GM21717 (cell line): ENCODE measurements around the gene CDCA4.

ENCODE experiments used
- ATAC-seq: cut with Tn5 transposase; IDR thresholded peaks from one replicate; pipeline ENCODE4 v1.9.1; 2021; ENCODE audit warnings: mild to moderate bottlenecking, moderate library complexity; ENCODE audit not compliant: unreplicated experiment

The CDCA4 gene

DNA sequence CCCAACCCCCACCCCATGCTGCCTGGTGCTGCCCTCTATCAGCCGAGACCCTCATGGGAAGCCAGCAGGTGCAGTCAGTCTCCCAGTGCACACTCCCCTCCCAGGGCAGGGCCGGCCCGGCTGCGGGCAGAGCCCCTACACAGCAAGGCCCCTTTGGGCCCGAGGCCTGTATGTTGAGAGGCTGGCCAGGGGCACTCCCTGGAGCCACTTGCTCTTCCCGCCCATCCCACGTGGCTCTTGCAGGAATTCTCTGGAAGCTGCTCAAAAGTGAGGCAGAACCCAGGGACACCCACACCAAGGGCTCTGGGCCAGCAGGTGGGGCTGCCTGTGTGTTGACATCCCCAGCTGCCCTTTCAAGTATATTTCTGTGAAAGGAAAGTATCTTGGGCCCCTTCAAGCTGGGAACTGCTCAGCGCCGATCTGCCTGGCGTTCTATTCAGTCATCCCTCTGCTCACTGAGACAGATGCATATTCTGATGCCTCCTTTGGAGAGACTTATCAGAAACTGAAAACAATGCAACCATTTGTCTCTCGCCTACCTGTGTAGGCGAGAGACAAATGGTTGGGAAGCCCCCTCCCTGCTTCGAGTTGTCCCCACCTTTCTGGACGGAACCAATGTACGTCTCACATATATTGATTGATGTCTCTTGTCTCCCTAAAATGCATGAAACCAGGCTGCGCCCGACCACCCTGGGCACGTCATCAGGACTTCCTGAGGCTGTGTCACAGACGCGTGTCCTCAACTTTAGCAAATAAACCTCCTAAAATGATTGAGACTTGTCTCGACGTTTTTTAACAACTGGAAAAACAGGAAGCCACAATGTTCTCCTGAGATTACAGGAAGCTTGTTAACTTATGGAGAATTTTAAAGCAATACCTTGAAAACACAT, 38.4 kb upstream of the CDCA4 start:
- no peak for ATAC-seq

DNA sequence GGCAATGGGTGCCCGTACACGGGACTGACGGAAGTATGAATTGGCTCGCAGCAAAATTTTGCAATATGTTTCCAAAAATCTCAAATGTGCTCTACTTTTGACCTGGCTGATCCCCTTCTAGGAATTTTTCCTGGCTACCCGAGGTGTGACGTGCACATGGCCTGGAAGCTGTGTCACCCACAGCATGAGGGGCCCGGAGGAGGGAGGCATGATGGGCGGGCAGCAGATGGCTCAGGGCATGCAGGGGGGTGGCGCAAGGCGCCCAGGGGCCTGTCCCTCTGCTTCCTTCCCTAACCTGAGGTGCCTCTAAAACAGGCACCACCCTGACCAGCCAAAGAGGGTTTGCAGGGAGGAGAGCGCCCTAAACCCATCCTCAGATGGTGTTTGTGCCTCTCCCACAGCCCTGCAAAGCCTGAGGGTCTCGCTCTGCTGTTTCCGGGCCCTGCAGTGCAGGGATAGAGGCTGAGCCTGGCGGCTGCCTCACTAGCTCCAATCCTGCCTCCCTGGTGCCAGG, 37.7 kb upstream of the CDCA4 start:
- ATAC-seq = no peak

DNA sequence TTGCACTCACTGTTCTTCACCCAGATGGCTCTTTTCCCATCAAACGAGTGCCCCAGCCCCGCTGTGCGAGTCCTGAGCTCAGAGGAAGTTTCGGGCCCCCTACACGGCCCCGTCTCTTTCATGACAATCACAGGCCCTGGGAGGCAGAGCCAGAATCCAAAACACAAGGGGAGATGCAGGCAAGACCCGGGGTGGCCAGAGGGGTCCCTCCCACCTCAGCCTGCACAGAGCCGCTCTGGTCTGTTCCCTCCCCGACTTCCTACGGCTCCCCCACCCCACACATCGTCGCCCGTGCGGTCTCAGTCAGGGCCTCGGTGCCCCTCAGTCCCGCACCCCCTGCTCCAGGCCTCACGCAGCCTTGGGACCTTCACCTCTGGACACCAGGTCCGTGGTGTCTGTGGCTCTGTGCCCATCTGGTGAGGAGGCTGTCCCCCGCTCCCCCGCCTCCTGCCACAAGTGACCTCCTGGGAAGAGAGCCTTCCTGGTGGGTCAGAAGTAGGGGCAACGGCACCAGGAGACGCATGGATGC, 35.5 kb upstream of the CDCA4 start:
- ATAC-seq = no peak

DNA sequence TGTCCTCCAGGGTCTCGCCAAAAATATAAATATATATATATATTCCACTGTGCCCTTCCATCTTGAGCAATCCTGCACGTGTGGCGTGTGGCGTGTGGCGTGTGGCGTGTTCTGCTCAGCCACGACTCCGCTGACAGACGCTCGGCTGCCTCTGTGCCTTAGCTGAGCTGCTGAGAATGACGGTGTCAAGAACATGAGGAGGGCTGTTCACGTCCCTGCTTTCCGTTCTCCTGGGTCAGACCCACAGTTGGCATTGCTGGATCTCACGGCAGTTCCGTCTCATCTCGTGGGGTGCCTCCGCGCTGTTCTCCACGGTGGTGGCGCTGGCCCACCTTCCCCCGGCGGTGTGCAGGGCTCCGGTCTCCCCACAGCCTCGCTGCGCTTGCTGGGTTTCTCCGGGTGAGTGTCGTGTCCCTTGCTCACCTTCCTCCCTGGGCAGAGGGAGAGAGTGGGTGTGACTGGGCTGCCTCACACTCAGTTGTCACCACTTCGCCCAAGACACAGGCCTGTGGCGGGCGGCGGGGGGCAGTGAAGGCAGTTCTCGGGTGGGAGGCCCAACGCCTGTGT, 34.9 kb upstream of the CDCA4 start:
- ATAC-seq = no peak

DNA sequence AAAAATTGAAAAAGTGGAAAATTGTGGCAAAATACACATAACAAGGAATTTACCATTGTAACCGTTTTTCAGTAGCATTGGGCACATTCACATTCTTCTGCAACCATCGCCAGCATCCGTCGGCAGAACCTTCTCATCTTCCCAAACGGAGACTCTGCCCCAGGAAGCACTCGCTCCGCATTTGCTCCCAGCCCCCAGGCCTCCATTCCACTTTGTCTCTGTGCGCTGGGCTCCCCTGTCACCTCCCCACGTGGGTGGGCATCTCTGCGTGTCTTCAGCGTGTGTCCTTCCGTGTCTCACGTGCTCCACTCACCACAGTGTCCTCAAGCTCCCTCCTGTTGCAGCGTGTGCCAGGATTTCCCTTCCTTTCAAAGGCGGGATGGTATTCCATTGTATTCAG, 34.5 kb upstream of the CDCA4 start:
- no peak for ATAC-seq

DNA sequence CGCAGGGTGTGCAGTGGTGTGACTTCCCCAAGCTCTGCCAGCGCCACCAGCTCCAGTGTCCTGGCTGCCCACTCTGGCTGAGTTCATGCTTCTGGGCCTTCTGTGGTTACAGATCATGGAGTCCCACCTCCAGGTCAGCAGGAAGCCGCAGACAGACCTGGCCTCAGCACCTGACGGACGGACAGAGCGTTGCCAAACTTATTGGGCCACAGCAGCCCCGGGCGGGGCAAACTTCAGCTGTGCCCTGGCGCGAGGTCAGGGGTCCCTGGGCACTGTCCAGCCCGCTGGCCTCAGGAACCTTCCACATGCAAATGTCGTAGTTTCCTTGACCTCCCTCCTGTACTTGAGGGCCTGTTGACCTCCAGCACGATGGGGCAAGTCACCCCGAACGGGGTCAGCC, 33.1 kb upstream of the CDCA4 start:
- ATAC-seq = no peak

DNA sequence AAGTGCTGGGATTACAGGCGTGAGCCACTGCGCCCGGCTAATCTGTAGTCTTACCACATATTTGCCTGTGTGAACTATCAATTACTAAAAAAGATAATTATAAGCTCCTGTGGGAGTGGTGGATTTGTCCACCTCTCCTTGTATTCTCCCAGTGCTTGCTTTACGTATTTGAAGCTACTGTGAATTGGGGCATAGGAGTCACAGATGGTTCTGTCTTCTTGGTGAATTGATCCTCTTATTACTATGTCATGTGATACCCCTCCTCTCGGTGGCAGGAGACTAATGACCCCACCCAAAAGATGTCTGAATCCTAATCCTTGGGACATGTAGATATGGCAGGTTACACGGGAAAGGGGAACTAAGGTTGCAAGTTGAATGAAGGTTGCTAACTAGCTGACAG, 32.5 kb upstream of the CDCA4 start:
- no peak for ATAC-seq

DNA sequence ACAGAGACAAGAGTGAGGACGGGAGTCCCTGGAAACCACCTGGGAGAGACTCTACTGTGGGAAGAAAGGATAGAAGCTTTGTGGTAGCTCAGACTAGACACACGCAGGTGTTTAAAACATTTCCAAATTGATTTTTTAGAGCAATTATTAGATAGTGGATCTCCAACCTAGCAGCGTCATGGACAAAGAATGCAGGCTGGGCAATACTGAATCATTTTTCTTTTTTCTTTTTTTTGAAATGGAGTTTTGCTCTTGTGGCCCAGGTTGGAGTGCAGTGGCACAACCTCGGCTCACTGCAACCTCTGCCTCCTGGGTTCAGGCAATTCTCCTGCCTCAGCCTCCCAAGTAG, 31.2 kb upstream of the CDCA4 start:
- no peak for ATAC-seq

DNA sequence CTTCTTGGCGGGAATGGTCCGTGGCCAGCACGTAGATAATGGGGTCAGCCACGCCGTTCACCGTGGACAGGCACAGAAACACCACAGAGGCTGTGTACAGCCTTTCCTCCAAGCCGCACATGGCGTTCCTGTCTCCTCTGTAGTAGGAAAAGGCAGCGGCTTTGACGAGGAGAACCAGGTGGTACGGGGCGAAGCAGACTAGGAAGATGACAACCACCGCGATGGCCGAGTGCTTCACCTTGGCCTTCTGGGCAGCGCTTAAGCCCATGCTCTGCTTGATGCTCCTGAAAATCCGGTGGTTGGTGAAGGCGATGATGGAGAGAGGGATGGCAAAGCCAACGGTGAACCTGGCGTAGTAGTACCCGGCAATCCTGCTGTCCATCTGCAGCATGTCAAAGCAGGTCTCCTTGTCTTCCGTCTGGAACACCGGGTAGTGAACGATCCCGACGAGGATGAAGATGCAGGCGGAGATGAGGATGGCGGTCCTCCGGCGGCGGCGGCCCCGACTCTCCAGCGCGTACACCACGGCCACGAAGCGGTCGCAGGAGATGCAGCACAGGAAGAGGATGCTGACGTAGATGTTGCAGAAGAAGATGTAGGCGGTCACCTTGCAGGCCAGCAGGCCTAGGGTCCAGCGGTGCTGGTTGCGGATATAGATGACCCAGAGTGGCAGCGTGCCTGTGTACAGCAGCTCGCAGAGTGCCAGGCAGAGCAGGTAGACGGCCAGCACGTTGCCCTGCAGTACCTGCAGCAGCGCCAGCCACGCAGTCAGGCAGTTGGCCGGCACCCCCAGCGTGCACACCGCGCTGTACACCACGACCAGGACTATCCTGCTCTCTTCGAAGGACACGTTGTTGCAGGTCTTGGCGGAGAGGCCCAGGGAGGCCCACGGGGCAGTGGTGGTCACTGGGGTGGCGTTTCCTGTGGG, 30.6 kb upstream of the CDCA4 start:
- no peak for ATAC-seq

DNA sequence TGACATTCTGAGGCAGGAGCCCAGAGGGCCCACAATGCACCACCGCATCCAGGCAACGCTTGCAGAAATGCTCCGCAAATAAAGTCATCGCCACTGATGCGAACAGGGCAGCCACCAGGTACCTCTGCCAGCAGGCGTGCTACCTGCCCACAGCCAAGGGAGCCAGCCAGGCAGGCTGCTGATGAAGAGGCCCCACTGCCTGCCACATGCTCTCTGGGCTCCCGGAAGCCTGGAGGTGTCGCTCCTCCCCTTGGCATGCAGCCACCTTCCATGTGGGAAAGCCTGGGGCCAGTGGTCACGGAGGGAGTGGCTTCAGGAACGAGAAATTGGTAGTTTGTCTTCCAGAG, 29.6 kb upstream of the CDCA4 start:
- ATAC-seq = no peak

DNA sequence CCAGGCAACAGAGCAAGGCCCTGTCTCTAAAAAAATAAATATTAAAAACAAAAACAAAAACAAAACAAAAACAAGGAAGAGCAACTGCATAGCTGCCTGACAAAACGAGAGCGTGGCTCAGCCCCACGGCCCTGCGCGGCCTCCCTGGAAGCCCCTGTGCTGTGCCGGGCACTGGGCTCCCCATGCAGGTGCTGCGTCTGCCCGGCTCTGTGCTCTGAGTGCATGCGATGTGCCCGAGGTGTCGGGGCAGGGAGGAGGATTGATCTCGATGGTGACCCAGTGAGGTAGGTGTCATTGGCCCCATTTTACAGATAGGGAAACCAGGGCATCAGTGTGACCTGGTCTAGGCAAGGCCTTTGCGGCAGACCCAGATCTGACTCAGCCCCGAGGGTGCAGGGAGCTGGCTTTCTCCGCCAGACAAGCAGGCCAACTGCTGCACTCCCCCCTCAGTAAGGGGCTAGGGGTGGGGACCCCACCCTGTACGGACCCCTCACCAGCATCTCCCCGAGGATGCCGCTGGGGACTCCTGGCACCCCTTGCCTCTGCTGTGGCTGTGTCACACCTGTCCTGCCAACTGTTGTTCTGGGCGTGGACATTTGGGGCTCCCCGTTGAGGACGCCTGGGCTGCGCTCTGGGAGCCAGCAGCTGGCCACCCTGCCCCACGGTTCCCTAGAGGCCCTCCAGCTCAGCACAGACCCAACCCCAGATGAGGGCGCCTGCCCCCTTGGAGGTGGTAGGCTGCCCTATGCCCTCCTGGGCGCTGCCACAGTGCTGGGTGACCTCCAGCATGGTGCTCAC, 29.1 kb upstream of the CDCA4 start:
- ATAC-seq = no peak

DNA sequence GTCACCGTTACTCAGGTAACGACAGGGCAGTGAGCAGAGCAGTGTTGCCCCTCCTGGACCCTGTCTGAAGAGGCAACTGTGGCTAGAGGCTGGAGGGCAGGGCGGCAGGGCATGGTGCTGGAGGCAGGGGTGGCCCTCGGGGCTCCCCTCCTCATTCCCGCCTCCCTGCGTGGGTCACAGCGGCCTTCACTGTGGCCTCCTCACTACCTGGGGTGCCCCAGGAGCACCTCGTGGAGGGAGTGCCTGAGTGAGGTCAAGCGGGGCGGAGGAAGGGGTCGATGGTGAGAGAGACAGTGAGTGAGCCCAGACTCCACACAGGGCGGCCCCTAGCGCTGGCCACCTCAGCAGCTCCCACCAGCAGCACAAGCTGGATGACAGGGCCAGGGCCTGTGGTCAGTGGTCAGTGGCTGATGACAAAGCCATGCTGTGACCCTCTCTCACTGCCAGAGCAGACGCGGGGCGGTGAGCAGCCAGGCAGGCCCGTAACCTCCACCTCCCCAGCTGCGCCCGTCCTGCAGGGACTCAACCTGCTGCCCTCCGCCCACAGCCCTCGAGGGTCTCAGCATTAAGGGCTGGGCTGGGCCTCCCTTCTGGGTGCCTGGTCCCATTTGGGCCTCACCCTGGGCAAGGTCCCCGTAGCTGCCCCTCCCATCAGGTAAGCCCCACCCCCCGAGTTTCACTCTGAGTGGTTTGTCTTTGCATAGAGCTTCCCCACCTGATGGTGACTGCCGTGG, 26.6 kb upstream of the CDCA4 start:
- ATAC-seq = no peak

DNA sequence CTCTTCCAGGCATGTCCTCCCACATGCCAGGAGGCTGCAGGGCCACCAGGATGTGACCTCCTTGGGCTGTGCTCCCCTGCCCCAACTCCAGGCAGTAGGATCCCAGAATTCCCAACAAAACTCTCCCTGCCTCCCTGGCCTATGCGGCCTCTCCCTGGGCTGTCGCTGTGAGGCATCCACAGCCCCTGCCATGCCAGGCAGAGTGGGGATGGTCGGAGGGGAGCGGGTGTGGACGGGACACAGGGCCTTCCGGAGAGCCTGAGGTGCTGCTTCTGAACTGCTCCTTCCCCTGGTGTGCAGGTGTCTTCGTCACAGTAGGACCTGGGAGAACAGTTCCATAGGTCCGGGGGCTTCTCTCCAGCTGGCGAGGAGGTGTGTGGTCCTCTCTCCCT, 26.0 kb upstream of the CDCA4 start:
- ATAC-seq = no peak

DNA sequence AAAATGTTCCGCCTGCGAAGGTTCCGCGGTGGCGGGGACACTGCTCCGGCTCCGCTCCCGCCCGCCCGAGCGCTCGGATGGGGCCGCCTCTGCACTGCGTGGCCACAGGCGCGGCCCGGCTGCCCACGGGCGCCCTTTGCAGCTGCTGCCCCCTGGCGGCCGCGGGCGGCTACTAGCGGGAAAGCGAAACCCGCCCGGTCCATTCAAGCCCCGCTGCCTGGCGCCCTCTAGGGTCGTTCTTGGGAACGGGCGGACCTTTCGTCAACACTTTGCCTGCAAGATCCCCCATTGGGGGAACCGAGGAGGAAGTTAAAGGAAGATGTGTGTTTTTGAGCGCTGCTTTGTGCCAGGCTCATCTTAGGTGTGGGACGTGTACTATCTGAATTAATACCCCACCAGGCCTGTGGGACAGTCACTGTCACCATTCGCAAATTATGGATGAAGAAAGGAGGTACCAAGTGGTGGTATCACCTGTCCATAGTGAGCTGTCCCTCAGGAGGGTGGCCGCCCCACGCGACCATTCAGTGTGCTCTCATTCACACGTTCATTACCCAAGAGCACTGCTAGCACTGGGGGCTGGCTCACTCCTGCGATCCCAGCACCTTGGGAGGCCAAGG, 24.9 kb upstream of the CDCA4 start:
- peak; percentile 55 for ATAC-seq

DNA sequence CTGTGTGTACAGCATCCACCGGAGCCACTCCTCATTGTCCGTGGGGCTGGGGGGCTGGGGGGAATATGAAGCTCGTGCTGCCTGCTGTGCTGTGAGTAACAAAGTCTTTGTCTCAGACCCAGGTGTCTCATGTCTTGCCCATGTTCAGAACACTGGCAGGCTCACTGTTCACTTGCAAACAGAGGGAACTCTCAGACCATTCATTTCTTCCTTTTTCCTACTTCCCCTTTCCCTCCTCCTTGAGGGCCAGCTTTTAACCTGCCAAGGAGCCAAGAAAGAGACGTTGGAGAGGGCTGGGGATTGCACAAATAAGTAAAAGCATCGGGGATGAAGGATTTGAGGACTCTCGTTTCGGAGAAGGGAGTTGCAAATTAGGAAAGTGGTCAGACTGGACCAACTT, 22.8 kb upstream of the CDCA4 start:
- ATAC-seq = no peak

DNA sequence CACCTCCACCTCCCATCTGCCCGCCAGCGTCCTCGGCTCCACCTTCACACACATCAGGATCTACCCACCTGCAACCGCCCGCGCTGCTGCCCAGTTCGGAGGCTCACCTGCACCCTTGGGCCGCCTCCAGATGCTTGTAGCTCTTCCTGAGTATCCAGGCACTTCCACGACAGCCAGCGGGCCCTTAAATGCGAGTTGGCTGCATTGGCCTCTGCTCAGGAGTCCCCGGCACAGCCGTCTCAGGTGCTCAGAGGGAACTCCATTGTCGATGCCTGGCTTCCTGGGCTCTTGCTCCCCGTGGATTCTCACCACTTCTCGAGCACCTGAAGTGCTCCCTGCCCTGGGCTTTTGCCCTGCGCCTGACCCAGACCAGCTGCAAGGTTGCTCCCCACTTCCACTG, 21.9 kb upstream of the CDCA4 start:
- no peak for ATAC-seq

DNA sequence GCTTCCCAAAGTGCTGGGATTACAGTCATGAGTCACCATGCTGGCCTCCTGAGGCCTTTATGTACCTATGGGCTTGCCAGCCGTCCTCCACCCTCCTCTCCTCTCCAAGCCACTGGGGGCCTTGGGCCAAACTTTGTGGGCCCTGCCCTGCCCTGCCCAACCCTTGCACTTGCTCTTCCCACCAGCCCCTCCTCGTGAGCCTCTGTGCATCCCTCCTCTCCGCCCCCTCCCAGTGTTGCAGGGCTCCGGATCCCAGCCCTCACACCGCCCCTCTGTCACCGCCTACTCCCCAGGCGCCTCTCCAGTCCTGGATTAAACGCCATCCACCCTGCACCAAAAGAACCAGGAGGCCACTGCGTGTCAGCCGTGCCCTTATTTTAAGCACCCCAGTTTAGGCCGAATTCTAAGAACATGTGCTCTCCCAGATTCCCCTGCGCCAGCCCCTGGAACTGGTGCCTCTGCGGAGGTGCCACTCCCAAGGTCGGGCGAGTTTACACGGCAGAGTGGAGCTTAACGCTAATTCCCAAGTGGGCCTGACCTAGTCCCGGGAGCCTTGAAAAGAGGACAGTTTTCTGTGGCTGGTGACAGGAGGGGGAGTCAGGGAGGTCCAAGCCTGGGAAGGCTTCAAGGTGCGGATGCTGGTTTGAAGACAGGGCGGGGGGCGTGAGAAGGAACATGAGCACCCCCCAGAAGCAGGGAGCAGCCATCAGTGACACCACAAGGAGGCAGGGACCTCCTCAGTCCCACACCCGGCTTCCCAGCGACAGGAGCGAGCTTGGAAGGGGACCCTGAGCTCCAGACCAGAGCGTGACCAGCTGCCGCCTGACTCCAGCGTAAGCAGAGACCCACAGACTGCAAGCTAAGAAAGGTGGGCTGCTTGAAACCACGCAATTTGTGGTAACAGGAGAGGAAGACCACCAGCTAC, 21.2 kb upstream of the CDCA4 start:
- ATAC-seq = no peak

DNA sequence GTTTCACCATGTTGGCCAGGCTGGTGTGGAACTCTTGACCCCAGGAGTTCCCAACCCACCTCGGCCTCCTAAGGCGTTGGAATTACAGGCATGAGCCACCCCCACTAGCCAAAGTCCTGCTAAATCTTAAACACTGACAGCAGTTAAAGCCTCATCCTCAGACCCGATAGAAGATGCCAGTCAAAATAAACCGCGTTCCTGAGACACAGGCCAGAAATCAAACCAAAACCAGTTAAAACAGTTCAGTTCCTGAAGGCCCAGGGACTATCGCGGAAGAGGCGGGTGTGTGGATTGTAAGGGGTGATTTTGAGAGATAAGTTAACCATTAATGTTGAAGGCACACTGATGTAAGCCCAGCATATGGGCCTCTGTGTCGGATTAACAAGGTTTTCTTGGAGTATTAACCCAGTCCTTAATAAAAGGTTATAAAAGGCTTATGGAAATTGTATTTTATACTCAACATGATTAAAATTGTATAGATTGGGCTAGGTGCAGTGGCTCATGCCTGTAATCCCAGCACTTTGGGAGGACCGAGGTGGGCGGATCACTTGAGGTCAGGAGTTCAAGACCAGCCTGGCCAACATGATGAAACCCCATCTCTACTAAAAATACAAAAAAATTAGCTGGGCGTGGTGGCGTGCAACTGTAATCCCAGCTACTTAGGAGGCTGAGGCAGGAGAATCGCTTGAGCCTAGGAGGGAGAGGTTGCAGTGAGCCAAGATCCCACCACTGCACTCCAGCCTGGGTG, 18.7 kb upstream of the CDCA4 start:
- ATAC-seq = no peak
